Left cardiac atrium (tissue), 2 donors: Measurements from ENCODE around the gene GULP1. TPM values are rescaled to one million over a fixed set of nuclear protein-coding genes. Genes with fewer than 3 reads are reported as not detected.

Experiments
- microRNA-seq, 2 donors: library from miRNA; unstranded; fragments of <30 nt; microRNA quantifications; one replicate each; pipeline ENCODE4 v1.2.0, GENCODE V29; 2020
- total RNA-seq, 2 donors: library from RNA; stranded (reverse); fragmentation: NEBNext Ultra II Directional; extraction: Animal tissue kit (Norgen Biotek cat#: 25700); gene quantifications; one replicate each; pipeline ENCODE4 v1.2.1, GENCODE V29; 2021
- donor health status: DM: no; HTN: yes; CAD: no; lungs with severe emphysema.
- donor health status: DM: yes; HTN: yes; CAD: no.

Gene GULP1
- total RNA-seq, 2 donors from 2014 or later, result 10.8 to 17.4 TPM

Small RNAs within 50 kb of the gene (microRNA-seq; reads per million reads assigned to microRNA genes)
- gene MIR561, result 0 reads per million in 2 donors
